Measurements from ENCODE around the gene NTSR1.

The NTSR1 gene

GRCh38 chr20:62799459-62799858 lies 90.8 kb downstream of the NTSR1 start:
- Histone ChIP-seq H3K4me1 (ENCODE audit: control insufficient read depth, insufficient read depth, low read length) (peaks cover 29% of the 10 kb centered on the region), H3K36me3 (ENCODE audit: control insufficient read depth, insufficient read depth, low read length) (no peaks in the 10 kb centered on the region)

DNA sequence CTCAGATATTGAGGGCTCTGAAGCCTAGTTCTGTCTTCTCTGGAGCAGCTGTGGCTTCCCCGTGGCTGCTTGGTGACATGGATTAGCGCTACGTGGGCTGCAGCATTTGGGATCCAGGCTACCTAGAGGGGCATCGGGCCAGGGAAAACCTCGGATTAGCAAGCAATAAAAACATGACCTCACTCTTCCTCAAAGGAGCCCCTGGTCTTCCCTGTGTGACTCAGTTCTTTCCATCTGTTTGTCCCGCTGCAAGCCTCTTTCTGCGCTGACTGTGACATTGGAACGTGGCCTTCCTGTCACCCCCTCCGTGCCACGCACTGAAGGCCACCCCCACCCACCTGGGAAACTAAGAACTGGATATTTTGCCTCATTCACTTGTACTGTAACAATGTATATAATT lies 91.2 kb downstream of the NTSR1 start:
- peaks cover 26% of the 10 kb centered on the region for H3K4me1 ChIP-seq (ENCODE audit: control insufficient read depth, insufficient read depth, low read length)
- no peaks in the 10 kb centered on the region for H3K9me3 ChIP-seq (ENCODE audit: control insufficient read depth, low read length)
- no peaks in the 10 kb centered on the region for H3K36me3 ChIP-seq (ENCODE audit: control insufficient read depth, insufficient read depth, low read length)
- H3K27me3 ChIP-seq (ENCODE audit: control insufficient read depth, insufficient read depth, low read length), result no peaks in the 10 kb centered on the region
- no peak overlapping the region for H3K4me3 ChIP-seq (ENCODE audit: low read length)
- no peak overlapping the region for H3K9ac ChIP-seq (ENCODE audit: low read length)

More at GRCh38 chr20:62799459-62799858, 90.8 kb downstream of the NTSR1 start:
- Histone ChIP-seq H3K4me3 (ENCODE audit: low read length) (no peak overlapping the region), H3K27me3 (ENCODE audit: control insufficient read depth, insufficient read depth, low read length) (no peaks in the 10 kb centered on the region), H3K9ac (ENCODE audit: low read length) (no peak overlapping the region), H3K9me3 (ENCODE audit: control insufficient read depth, low read length) (no peaks in the 10 kb centered on the region)

DNA sequence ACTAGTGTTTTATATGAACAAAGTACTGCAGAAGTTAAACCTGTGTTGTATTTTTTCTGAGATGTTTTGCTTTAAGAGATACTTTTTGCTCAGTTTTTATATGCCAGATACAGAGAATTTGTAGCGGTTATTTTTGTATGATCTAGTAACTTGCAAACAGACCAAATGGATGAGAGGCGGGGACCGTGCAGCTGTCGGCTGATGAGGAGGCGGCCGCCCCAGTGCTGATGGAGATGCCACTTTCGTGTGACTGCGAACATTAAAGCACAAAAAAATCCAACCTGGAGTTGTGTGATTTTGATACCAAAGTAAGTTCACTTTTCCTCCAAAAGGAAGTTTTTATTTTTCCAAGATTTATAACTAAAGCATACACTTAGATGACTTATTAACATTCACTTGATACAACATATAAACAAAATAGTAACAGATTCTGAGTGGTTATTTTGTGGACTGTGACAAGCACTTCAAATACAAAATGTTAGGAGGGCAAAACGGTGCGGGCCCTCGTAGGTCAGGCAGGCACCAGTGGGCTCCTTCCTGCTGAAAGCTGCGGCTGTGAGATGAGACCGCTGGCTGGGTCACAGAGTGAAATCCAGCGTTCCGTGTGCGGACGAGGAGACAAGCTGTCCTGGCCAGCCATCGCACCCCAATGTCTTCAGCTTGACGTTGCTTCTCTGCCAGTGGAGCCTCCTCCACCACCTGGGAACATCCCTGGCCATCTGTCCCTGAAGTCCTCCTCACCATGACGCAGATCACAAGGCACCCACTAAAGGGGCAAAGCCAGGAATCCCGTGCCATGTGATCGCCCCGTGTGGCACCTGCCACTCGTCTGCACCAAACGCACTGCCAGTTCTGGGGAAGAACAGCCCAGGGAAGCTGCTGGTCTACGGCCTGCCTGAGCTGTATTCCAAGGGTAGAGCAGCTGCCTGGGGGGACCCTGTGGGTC lies 92.0 kb downstream of the NTSR1 start:
- Histone ChIP-seq H3K4me3 (ENCODE audit: low read length) (no peak overlapping the region), H3K36me3 (ENCODE audit: control insufficient read depth, insufficient read depth, low read length) (no peaks in the 10 kb centered on the region), H3K4me1 (ENCODE audit: control insufficient read depth, insufficient read depth, low read length) (peaks cover 26% of the 10 kb centered on the region), H3K9ac (ENCODE audit: low read length) (no peak overlapping the region), H3K27me3 (ENCODE audit: control insufficient read depth, insufficient read depth, low read length) (no peaks in the 10 kb centered on the region), H3K9me3 (ENCODE audit: control insufficient read depth, low read length) (no peaks in the 10 kb centered on the region)

DNA sequence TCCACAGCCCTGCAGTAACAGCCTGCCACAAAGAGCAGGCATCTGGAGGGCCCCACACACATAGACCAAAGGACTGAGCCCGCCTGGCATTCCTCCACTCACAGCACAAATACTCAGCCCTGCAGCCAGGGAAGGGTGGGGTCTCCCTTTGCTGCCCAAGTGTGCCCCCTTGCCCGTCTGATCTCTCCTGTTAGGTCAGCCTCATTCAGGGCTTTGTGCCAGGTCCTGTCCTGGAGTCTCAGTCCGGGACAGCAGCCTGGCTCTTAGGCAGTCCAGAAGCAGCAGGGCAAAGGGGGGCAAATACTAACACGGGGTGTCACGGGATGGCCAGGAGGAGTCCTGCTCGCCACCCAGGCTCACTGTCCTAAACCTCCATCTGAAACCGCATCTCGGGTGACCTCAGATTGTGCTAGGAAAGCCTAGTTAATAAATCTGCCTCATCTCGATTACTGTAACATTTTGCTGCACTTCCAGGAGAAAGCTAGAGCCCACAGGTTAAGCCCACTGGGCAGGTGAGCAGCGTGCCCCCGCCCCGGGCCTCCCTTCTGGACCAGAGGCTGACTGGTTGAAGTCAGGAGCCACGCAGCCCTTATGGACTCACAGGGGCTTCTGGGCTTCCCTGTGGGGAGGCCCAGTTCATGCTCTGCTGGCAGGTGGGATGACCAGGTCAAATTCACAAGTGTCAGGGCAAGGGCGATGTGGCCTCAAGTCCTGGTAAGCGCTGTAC lies 92.8 kb downstream of the NTSR1 start:
- peaks cover 35% of the 10 kb centered on the region for H3K4me1 ChIP-seq (ENCODE audit: control insufficient read depth, insufficient read depth, low read length)
- no peaks in the 10 kb centered on the region for H3K27me3 ChIP-seq (ENCODE audit: control insufficient read depth, insufficient read depth, low read length)
- no peak overlapping the region for H3K4me3 ChIP-seq (ENCODE audit: low read length)
- H3K9ac ChIP-seq (ENCODE audit: low read length), result no peak overlapping the region
- H3K36me3 ChIP-seq (ENCODE audit: control insufficient read depth, insufficient read depth, low read length), result no peaks in the 10 kb centered on the region
- H3K9me3 ChIP-seq (ENCODE audit: control insufficient read depth, low read length), result no peaks in the 10 kb centered on the region

- Histone ChIP-seq H3K9me3 (ENCODE audit: control insufficient read depth, low read length) (no peaks in the 10 kb centered on the region), H3K9ac (ENCODE audit: low read length) (no peak overlapping the region), H3K4me1 (ENCODE audit: control insufficient read depth, insufficient read depth, low read length) (peaks cover 39% of the 10 kb centered on the region), H3K27me3 (ENCODE audit: control insufficient read depth, insufficient read depth, low read length) (no peaks in the 10 kb centered on the region), H3K36me3 (ENCODE audit: control insufficient read depth, insufficient read depth, low read length) (no peaks in the 10 kb centered on the region), H3K4me3 (ENCODE audit: low read length) (no peak overlapping the region)
These were observed 93.5 kb downstream of the NTSR1 start for GRCh38 chr20:62802026-62802712.

GRCh38 chr20:62804021-62804626 lies 95.5 kb downstream of the NTSR1 start:
- no peaks in the 10 kb centered on the region for H3K36me3 ChIP-seq (ENCODE audit: control insufficient read depth, insufficient read depth, low read length)
- H3K4me3 ChIP-seq (ENCODE audit: low read length), result no peak overlapping the region
- H3K4me1 ChIP-seq (ENCODE audit: control insufficient read depth, insufficient read depth, low read length), result peaks cover 29% of the 10 kb centered on the region
- peak overlapping the region; percentile 39 for H3K9ac ChIP-seq (ENCODE audit: low read length)
- no peaks in the 10 kb centered on the region for H3K9me3 ChIP-seq (ENCODE audit: control insufficient read depth, low read length)
- no peaks in the 10 kb centered on the region for H3K27me3 ChIP-seq (ENCODE audit: control insufficient read depth, insufficient read depth, low read length)

DNA sequence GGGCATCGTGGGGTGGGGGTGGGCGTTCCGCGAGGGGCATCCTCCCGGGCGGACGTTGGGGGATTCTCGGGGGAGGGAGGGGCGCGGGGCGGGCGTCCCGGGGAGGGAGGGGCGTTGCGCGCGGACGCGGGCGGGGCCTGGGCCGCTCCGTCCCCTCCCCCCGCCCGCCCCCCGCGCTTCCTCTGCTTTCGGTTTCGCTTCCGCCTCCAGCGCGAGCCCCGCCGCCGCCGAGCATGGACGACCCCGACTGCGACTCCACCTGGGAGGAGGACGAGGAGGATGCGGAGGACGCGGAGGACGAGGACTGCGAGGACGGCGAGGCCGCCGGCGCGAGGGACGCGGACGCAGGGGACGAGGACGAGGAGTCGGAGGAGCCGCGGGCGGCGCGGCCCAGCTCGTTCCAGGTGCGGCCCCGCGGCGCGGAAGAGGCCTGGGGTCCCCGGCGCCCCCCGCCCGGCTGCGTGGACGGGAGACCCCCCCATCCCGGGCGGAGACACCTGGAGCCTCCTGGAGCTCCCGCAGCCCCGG lies 96.1 kb downstream of the NTSR1 start, which contains the start of gene OGFR:
Gene OGFR (plus strand): TSS at position 209 of the 528 bp plus-strand sequence. CDS start 25 bp downstream, at position 234.
- Histone ChIP-seq H3K9me3 (ENCODE audit: control insufficient read depth, low read length) (no peaks in the 10 kb centered on the region), H3K4me3 (ENCODE audit: low read length) (peak within 1 kb of the TSS; percentile 63), H3K9ac (ENCODE audit: low read length) (peak within 1 kb of the TSS; percentile 79), H3K4me1 (ENCODE audit: control insufficient read depth, insufficient read depth, low read length) (peaks cover 29% of the 10 kb centered on the region), H3K36me3 (ENCODE audit: control insufficient read depth, insufficient read depth, low read length) (peaks cover 1% of the 10 kb centered on the region), H3K27me3 (ENCODE audit: control insufficient read depth, insufficient read depth, low read length) (no peaks in the 10 kb centered on the region)

GRCh38 chr20:62805155-62805710 lies 96.6 kb downstream of the NTSR1 start:
- Histone ChIP-seq H3K4me3 (ENCODE audit: low read length) (peak overlapping the region; percentile 63), H3K9me3 (ENCODE audit: control insufficient read depth, low read length) (no peaks in the 10 kb centered on the region), H3K36me3 (ENCODE audit: control insufficient read depth, insufficient read depth, low read length) (peaks cover 7% of the 10 kb centered on the region), H3K9ac (ENCODE audit: low read length) (peak overlapping the region; percentile 79), H3K4me1 (ENCODE audit: control insufficient read depth, insufficient read depth, low read length) (peaks cover 29% of the 10 kb centered on the region), H3K27me3 (ENCODE audit: control insufficient read depth, insufficient read depth, low read length) (no peaks in the 10 kb centered on the region)

DNA sequence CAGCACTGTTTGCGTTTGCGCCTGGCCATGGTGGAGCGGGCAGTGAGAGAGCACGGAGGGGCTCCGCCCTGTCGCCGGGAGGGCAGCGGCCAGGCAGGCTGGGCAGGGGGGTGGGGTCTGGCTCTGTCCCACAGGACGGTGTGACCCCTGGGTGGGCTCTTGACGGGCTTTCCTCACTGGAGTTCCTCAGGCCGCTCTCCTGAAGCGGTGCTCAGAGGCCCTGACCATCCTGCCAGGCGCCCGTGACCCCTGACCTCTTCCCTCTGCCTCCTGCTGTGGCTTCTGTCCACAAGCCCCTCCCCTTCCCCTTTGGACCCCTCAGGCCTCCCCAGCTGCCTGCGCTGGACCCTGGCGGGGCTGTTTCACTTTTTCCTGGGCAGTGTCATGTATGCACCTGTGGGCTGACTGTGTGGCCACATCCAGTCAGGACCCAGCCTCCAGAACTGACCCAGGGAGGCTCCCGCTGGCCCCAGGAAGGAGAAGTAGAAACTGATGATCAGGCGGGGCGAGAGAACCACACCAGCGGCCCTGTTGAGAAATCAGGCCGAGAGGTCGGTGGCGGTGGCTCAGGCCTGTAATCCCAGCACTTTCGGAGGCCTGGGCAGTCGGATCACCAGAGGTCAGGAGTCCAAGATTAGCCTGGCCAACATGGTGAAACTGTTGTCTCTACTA lies 97.2 kb downstream of the NTSR1 start:
- Histone ChIP-seq H3K27me3 (ENCODE audit: control insufficient read depth, insufficient read depth, low read length) (no peaks in the 10 kb centered on the region), H3K4me1 (ENCODE audit: control insufficient read depth, insufficient read depth, low read length) (peaks cover 29% of the 10 kb centered on the region), H3K4me3 (ENCODE audit: low read length) (peak overlapping the region; percentile 63), H3K9ac (ENCODE audit: low read length) (peak overlapping the region; percentile 70), H3K9me3 (ENCODE audit: control insufficient read depth, low read length) (no peaks in the 10 kb centered on the region), H3K36me3 (ENCODE audit: control insufficient read depth, insufficient read depth, low read length) (peaks cover 10% of the 10 kb centered on the region)

DNA sequence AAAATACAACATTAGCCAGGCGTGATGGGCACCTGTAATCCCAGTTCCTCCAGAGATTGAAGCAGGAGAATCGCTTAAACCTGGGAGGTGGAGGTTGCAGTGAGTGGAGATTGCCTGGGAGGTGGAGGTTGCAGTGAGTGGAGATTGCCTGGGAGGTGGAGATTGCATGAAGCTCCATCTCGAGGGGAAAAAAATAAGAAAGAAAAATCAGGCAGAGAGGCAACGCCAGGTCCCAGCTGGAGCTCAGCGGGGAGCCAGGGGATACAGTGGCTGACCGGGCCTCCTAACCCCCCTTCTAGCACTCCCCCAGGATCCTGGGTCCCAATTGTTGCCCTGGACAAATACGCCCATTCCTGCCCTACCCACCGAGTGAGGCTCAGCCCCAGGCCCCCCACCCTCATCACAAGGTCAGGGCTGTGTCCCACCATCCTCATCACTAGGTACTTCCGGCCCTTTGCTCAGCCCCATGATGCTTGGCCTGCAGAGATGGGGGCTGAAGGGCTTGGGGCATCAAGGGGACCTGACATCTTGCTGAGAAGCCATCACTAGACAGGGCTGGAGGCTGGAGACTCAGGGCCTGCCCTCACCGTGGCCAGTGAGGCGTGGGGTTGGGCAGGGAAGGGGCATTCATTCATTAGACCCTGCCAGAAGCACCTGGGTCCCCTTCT lies 97.9 kb downstream of the NTSR1 start:
- Histone ChIP-seq H3K4me1 (ENCODE audit: control insufficient read depth, insufficient read depth, low read length) (peaks cover 29% of the 10 kb centered on the region), H3K9ac (ENCODE audit: low read length) (no peak overlapping the region), H3K9me3 (ENCODE audit: control insufficient read depth, low read length) (no peaks in the 10 kb centered on the region), H3K4me3 (ENCODE audit: low read length) (no peak overlapping the region), H3K36me3 (ENCODE audit: control insufficient read depth, insufficient read depth, low read length) (peaks cover 10% of the 10 kb centered on the region), H3K27me3 (ENCODE audit: control insufficient read depth, insufficient read depth, low read length) (no peaks in the 10 kb centered on the region)

Measured in mucosa of stomach (tissue), 1 donor.